Epithelial cell of prostate (primary cell): ENCODE results near the gene SLC25A24.

Source experiments
- DNase-seq: peaks from one replicate; pipeline ENCODE4 v3.0.0-alpha.2; 2011; ENCODE audit warnings: low read depth, low spot score
- H3K27ac ChIP-seq: fragments of 450-650 bp; 2 replicates; pipeline ENCODE4 v1.5.1; 2017; ENCODE audit warnings: mild to moderate bottlenecking

SLC25A24 gene

DNA sequence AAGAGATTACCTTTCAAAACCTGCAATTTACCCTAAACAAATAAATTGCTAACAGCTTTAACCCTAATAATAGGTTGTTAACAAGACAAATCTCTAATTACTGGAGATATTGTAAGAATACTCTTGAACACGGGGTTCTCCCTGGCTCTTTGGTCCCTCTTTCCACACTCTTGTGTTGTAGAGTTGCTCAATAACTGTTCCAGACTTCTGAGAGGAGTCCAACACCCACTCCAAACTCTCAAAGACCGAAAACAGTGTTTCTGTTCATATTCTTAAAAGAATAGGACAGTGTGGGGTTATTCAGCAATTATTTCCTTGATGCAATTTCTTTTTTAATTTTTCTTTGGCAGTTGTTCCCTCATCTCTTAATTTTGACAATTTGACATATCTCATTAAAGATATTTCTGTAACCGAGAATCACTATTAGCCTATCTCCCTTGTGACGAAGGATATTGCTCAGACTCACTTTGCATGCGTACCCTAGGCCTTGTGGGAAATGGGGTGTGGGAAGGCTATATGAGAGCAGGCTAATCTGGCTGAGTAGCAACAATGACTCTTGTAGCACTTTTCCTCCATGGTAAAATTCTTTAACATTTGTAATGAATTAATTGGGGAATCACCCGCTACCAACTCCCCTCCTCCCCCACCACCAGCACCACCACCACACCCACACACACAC, 90.7 kb downstream of the SLC25A24 start:
- DNase-seq = no peak
- H3K27ac ChIP-seq = no peak overlapping the region

DNA sequence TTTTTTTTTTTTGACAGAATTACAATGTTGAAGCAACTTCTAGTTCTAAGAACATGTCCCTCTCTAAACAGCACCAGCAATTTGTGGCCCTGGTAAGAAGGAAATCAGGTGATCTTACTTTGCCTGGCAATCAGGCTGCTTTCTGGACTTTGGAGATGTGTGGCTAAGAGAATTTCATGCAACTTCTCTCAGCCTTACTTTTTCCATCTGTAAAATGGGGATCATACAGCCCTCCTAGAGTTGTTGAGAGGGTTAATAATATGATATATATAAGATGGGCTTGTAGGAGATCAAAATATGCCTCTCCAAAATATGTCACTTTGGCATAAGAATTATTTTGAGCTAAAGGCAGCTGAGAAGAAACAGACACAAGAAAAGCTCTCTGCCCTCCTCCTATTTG, 92.0 kb downstream of the SLC25A24 start:
- DNase-seq = no peak
- H3K27ac ChIP-seq = peak overlapping the region; percentile 13

DNA sequence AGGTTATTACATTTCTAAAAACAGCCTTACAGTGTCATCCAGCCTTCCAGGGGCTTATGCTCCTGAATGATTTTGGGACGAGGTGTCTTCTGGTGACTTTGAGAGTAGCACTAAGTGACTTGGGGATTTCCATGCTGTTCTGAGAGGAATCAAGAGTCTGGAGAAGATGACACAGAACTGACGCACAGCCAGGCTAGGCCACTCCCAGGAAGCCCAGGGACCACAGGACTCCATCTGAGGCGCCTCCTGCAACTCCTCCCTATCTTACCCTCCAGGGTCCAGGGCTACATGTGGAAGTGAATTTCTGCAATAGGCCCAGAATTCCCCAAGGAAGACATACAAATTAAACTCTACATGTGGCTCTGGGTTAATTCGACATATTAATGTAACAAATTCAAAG, 92.5 kb downstream of the SLC25A24 start:
- peak overlapping the region; percentile 13 for H3K27ac ChIP-seq
- DNase-seq = no peak

DNA sequence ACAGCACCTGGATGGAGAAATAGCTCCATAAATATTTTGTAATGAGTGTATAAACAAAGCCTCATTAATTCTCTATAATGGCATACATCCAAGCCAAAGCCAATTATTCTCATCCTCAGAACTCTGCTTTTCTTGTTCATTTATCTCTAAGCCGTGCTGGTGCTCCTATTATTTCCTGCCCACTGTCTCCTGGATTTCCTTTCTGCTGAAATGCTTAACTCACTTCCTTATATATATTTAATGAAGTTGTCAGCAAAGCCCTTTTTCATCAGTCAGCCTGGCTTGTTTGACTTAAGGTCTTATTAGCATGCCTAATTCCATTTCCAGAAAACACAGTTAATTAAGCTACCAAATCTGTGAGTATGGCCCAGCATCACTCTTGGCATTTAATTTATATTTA, 93.4 kb downstream of the SLC25A24 start:
- DNase-seq = no peak
- peak overlapping the region; percentile 13 for H3K27ac ChIP-seq

DNA sequence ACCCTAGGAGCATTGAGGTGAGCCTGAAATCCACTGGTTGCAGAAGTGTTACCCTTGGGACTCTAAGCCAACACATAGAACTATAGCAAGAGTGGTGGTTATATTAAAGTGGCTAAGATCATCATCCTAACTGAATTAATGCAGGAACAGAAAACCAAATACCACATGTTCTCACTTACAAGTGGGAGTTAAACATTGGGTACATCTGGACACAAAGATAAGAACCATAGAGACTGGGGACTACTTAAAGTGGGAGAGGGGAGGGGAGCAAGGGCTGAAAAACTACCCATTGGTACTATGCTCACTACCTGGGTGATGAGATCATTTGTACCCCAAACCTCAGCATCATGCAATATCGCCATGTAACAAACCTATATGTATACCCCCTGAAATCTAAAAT, 100.0 kb downstream of the SLC25A24 start:
- DNase-seq = no peak
- H3K27ac ChIP-seq = no peak overlapping the region

DNA sequence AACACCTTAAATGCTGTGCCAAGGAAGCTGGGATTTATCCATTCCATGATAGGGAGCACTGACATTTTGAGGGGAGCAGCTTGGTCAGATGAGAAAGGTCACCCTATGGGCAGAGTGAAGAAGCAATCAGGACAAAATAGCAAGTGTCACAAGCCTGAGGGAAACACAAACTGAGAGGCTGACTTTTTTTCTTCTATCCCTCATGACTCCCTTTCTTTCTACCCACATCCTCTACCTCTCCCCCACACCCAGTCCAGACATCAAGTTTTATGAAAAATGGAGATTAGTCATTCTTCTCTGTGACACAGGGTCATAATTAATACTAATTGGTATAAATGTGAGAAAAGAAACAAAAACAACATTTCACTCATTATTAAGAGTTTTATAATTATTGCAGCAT, 103.1 kb downstream of the SLC25A24 start:
- no peak for DNase-seq
- no peak overlapping the region for H3K27ac ChIP-seq

DNA sequence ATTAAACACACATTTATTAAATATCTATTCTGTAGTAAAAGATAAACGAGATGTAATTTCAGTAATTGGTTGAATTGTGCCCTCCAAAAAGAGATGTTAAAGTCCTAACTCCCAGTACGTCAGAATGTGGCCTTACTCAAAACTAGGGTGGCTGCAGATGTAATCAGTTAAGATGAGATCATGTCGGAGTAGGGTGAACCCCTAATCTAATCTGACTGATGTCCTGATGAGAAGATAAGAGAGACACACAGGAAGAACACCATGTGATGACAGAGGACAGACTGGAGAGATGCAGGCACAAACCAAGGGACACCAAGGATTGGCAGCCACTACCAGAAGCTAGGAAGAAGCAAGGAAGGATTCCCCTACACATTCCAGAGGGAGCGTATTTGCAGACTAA, 104.1 kb downstream of the SLC25A24 start:
- DNase-seq = no peak
- H3K27ac ChIP-seq = no peak overlapping the region

DNA sequence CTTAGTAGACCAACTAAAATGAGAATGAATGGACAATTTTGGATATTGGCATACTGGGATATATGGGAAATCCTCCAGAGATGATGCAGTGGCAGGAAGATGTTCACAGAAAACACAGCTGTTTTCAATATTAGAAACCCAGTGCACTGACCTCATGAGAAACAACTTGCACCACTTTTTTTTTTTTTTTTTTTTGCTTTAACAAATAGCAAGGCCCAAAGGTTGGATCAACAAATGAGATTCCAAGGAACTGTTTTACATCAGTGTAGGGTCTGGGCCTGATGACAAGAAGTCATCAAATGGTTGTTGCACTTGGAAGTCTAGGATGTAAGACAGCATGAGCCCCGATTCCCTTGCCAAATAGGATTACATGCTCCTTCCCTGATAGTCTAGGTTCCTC, 110.7 kb downstream of the SLC25A24 start:
- DNase-seq = no peak
- H3K27ac ChIP-seq = no peak overlapping the region

DNA sequence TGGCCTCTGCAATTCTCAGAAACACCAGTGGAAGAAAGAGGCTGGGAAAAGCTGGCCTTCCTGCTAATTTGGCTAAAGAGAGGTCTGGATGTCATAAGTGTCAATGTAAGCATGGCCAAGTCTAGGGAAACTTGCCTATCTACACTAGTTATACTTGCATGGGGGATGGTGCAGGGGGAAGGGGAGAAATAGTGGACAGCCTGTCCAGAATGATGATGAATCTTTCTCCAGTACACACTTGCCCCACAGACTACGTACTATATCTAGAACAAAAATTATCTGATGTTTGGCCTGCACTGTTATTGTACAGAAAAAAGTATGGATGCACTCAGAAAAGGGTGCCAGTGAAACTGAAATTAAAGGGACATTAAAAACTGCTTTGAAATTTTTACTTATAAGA, 114.5 kb downstream of the SLC25A24 start:
- DNase-seq = no peak
- H3K27ac ChIP-seq = no peak overlapping the region

DNA sequence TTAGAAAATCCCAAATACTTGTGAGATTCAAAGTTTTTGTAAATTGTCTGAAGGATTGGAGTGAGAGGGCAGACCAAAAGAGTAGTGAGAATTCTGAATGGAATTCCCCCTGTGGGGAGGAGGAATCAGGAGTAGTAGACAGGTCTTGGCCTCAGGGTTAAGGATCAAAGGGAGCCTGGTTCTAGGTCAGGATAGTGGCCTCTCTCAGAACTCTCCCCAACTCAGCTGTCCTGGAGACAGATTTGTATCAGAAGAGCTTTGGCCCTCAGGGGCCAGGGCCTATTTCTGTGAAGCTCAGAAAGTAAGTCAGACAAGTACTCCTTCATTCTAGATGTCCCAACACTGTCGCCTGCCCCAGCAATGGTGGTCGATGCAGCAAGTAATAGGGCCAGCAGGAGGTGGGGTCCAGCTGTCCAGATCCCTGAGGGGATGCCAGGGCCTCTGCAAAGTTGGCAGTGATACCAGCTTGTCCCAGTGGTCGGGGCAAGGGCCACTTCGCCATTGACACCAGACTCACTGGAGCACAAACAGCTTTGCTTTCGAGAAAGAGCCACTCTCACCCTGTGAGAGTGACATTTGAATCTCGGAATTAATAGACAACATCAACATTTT, 115.2 kb downstream of the SLC25A24 start:
- H3K27ac ChIP-seq = no peak overlapping the region
- DNase-seq = no peak
